Non-pigmented ciliary epithelial cell (primary cell): ENCODE data around the gene TC2N.
"Not testable (repeated sequence)": the region's sequence is repeated elsewhere in the genome, so short reads cannot be mapped to it uniquely, and the experiment has no call there.

ENCODE experiments used
- DNase-seq: peaks from one replicate; pipeline ENCODE4 v3.0.0-alpha.2; 2010; ENCODE audit warnings: low read depth

TC2N gene

DNA sequence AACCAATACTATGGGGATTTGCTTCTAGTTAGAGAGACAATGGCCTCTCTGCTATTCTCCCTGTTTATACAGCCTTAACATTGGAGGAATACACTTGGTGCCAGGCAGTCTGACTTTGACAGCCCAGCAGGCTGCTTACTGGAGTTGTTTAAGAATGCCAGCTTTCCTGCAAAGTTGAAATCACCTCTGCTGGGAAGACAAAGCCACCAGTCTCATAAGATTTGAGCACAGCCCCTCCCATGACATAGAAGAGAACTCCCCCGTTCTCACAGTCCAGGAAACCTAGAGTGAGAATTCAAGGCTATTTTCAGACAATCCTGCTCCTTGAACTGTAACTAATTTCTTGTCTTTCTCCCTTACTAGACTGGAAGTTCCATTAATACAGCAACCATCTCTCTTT is 114.4 kb downstream of the TC2N start:
- no peak for DNase-seq

GRCh38 chr14:91751719-91752118 is 115.6 kb downstream of the TC2N start:
- no peak for DNase-seq

DNA sequence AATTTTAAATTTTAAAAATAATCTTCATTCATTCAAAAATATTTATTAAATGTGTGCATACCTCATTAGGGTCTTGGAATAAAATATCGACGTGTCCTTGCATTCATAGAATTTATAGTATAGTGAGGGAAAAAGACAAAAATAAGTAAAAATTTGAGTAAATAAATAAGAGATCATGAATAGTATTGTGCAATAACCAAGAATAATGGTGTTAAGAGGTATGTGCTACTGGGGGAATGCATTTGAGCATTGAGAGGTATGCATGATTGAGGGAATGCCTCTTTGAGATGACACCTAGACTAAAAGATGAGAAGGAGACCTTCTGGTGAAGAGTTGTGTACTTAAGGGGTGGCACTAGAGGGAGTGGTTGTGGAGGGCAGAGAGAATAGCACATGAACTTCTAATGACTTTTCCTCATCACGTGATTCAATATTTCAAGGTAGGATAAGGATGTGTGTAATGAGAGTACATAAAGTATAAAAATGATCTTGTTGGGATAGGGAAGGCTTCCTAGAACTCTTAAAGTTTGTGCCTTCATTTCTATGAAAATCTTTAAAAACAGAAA is 116.6 kb downstream of the TC2N start:
- DNase-seq: no peak

GRCh38 chr14:91749868-91750267 is 117.5 kb downstream of the TC2N start:
- no peak for DNase-seq

DNA sequence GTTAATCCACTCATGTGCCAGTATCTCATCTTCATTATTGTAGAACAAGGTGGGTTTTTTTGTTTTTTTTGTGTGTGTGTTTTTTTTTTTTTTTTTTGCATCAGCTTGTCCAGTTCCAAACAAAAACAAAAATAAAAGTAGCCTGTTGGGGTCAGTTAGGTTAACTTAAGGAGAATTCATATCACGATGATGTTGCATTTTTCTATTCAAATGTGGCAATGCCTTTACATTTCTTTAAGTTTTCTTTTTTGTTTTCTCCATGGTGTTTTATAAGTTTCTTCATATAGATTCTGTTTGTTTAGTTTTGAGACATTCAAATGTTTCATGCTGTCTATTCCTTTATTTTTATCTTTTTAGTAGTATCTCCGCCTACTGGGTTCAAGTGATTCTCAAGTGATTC is 119.3 kb downstream of the TC2N start:
- no peak for DNase-seq

- DNase-seq: no peak
These were observed 122.0 kb downstream of the TC2N start for GRCh38 chr14:91745344-91745743.

DNA sequence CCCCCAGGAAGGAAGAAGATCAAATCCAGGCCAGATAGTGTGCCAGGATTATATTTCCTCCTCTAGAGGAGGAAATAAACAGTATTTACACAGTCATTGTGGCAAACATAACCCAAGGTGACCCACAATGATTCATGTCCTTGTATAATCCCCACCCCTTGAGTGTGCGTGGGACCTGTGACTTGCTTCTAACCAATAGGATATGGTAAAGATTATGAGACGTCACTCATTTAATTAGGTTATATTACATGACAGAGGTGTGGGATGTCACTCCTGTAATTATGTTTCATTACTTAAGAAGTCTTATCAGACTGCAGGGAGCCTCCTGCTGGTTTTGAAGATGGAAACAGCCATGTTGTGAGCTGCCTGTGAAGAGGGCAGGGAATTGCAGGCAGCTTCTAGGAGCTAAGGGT is 123.3 kb downstream of the TC2N start:
- no peak for DNase-seq

GRCh38 chr14:91743305-91743653 is 124.1 kb downstream of the TC2N start:
- DNase-seq: no peak

GRCh38 chr14:91742621-91743304 is 124.6 kb downstream of the TC2N start:
- DNase-seq: no peak

GRCh38 chr14:91739867-91740266 is 127.5 kb downstream of the TC2N start:
- not testable (repeated sequence) for DNase-seq

GRCh38 chr14:91737619-91738018 is 129.7 kb downstream of the TC2N start:
- no peak for DNase-seq

GRCh38 chr14:91732859-91733477 is 134.4 kb downstream of the TC2N start:
- no peak for DNase-seq

- DNase-seq: no peak
These were observed 134.9 kb downstream of the TC2N start for GRCh38 chr14:91732439-91732838.

GRCh38 chr14:91731986-91732385 is 135.3 kb downstream of the TC2N start, which contains the start of gene CATSPERB:
Gene CATSPERB, minus strand, starts transcription at chr14:91732086. Its CDS starts 2,607 bp downstream, at chr14:91729479.
- no peak for DNase-seq

- DNase-seq: no peak
These were observed 136.3 kb downstream of the TC2N start for GRCh38 chr14:91731018-91731417.

GRCh38 chr14:91729756-91730155 is 137.6 kb downstream of the TC2N start:
- DNase-seq: no peak
